ENCODE data around the gene MIR17HG. TPM values are rescaled to one million over a fixed set of nuclear protein-coding genes. Genes with fewer than 3 reads are reported as not detected.

Gene MIR17HG
- total RNA-seq = 1 to 10 TPM in 3 of 4 donors, under 1 TPM in 1; 0.83 to 5.4 (median 3.6) TPM
- 1 to 10 TPM in 1 of 3 donors, not detected in 2; 2.1 TPM for polyA plus RNA-seq

- 0% methylated on average over 103 of the region's 103 CpGs for WGBS, 2 donors
- Histone ChIP-seq H3K27me3 (no peaks in the 10 kb centered on the region), H3K4me1 (peaks cover 0 to 20% (median 18%) of the 10 kb centered on the region in 4 donors), H3K4me3 (peak within 1 kb of the TSS; percentile 52 to 94 (median 92)), H3K27ac (peak within 1 kb of the TSS; percentile 89 to 96 (median 94)), H3K36me3 (peaks cover 0 to 24% (median 8%) of the 10 kb centered on the region in 4 donors), H3K9me3 (no peaks in the 10 kb centered on the region)
- DNase-seq = peak; percentile 91
- intact Hi-C loops (cut with DNase I) = no loop called here
- TF ChIP-seq POLR2AphosphoS5 (IDR thresholded peaks at IDR 0.05) = peak; percentile 74 to 86 (median 80)
- TF ChIP-seq EP300 (IDR thresholded peaks at IDR 0.05) = no peak
Measured at GRCh38 chr13:91347202-91347995, at the start of gene MIR17HG. Gene MIR17HG (plus strand): TSS chr13:91347687.

GRCh38 chr13:91298060-91298459 is 49.4 kb upstream of the MIR17HG start:
- Histone ChIP-seq H3K36me3 (no peaks in the 10 kb centered on the region), H3K27me3 (no peaks in the 10 kb centered on the region), H3K4me3 (no peak overlapping the region), H3K9me3 (no peaks in the 10 kb centered on the region), H3K27ac (no peak overlapping the region), H3K4me1 (no peaks in the 10 kb centered on the region)
- TF ChIP-seq CTCF (IDR thresholded peaks at IDR 0.05) (no peak), POLR2AphosphoS5 (IDR thresholded peaks at IDR 0.05) (no peak), POLR2A (IDR thresholded peaks at IDR 0.05) (no peak), EP300 (IDR thresholded peaks at IDR 0.05) (no peak)
- intact Hi-C loops (cut with DNase I) = no loop called here
- WGBS, 2 donors = 75 to 77% methylated on average over 1 of the region's 1 CpG
- no peak for DNase-seq

- DNase-seq = no peak
- H3K4me1 ChIP-seq = peaks cover 0 to 9% (median 0%) of the 10 kb centered on the region in 4 donors
- 78 to 87% methylated on average over 1 of the region's 1 CpG for WGBS, 2 donors
Measured at GRCh38 chr13:91302111-91302510, 45.4 kb upstream of the MIR17HG start.

GRCh38 chr13:91303031-91303430 is 44.5 kb upstream of the MIR17HG start:
- Histone ChIP-seq H3K4me3 (no peak overlapping the region), H3K4me1 (peaks cover 0 to 9% (median 0%) of the 10 kb centered on the region in 4 donors), H3K36me3 (no peaks in the 10 kb centered on the region), H3K27ac (no peak overlapping the region), H3K9me3 (no peaks in the 10 kb centered on the region), H3K27me3 (no peaks in the 10 kb centered on the region)
- intact Hi-C loops (cut with DNase I) = no loop called here
- 89 to 95% methylated on average over 5 of the region's 5 CpGs for WGBS, 2 donors
- TF ChIP-seq POLR2A (IDR thresholded peaks at IDR 0.05) (no peak), CTCF (IDR thresholded peaks at IDR 0.05) (no peak), EP300 (IDR thresholded peaks at IDR 0.05) (no peak), POLR2AphosphoS5 (IDR thresholded peaks at IDR 0.05) (no peak)
- no peak for DNase-seq

More at GRCh38 chr13:91302111-91302510, 45.4 kb upstream of the MIR17HG start:
- no peak for TF ChIP-seq EP300 (IDR thresholded peaks at IDR 0.05)
- TF ChIP-seq POLR2A (IDR thresholded peaks at IDR 0.05) = no peak
- TF ChIP-seq CTCF (IDR thresholded peaks at IDR 0.05) = no peak
- TF ChIP-seq POLR2AphosphoS5 (IDR thresholded peaks at IDR 0.05) = no peak
- Histone ChIP-seq H3K27me3 (no peaks in the 10 kb centered on the region), H3K4me3 (no peak overlapping the region), H3K36me3 (no peaks in the 10 kb centered on the region), H3K9me3 (no peaks in the 10 kb centered on the region), H3K27ac (no peak overlapping the region)
- intact Hi-C loops (cut with DNase I) = no loop called here

GRCh38 chr13:91304741-91305140 is 42.7 kb upstream of the MIR17HG start:
- Histone ChIP-seq H3K27me3 (no peaks in the 10 kb centered on the region), H3K27ac (no peak overlapping the region), H3K4me3 (no peak overlapping the region), H3K9me3 (no peaks in the 10 kb centered on the region), H3K36me3 (no peaks in the 10 kb centered on the region), H3K4me1 (peaks cover 0 to 9% (median 0%) of the 10 kb centered on the region in 4 donors)
- 80 to 84% methylated on average over 2 of the region's 2 CpGs for WGBS, 2 donors
- no peak for TF ChIP-seq EP300 (IDR thresholded peaks at IDR 0.05)
- TF ChIP-seq POLR2AphosphoS5 (IDR thresholded peaks at IDR 0.05) = no peak
- TF ChIP-seq CTCF (IDR thresholded peaks at IDR 0.05) = no peak
- TF ChIP-seq POLR2A (IDR thresholded peaks at IDR 0.05) = no peak
- DNase-seq = no peak
- intact Hi-C loops (cut with DNase I) = no loop called here

All from sigmoid colon (tissue), 7 donors.